Vagina (tissue), 2 donors: Measurements from ENCODE around the gene SOCS2. TPM values are rescaled to one million over a fixed set of nuclear protein-coding genes. Genes with fewer than 3 reads are reported as not detected.

Experiments used
- DNase-seq, 2 donors: peaks; one replicate each; pipeline ENCODE4 v3.0.0-alpha.2; 2017; ENCODE audit errors: extremely low spot score in 2 of 2
- H3K27ac ChIP-seq: fragments of 200-600 bp; sonication (generic); one replicate; pipeline ENCODE4 v1.5.1; 2019
- H3K27me3 ChIP-seq: fragments of 200-600 bp; sonication (generic); one replicate; pipeline ENCODE4 v1.5.1; 2019
- H3K36me3 ChIP-seq, 2 donors: fragments of 200-600 bp; sonication (generic); one replicate each; pipeline ENCODE4 v1.5.1; 2017 to 2019
- H3K4me1 ChIP-seq: fragments of 200-600 bp; sonication (generic); one replicate; pipeline ENCODE4 v1.5.1; 2019
- H3K4me3 ChIP-seq, 2 donors: fragments of 200-600 bp; sonication (generic); 1 replicate in 1 of 2; 2 replicates in 1 of 2; pipeline ENCODE4 v1.5.1; 2016 to 2019
- H3K9me3 ChIP-seq: fragments of 200-600 bp; sonication (generic); one replicate; pipeline ENCODE4 v1.5.1; 2019
- CTCF ChIP-seq, 3 experiments: fragments of 450-650 bp in 2 of 3; fragments of 200-600 bp in 1 of 3; sonication (generic) in 1 of 3; IDR thresholded peaks; one replicate each; pipeline ENCODE4 v1.5.1; 2017 to 2019; ENCODE audit warnings: antibody characterized with exemption in 3 of 3, mild to moderate bottlenecking in 2 of 3, moderate library complexity in 2 of 3
- POLR2A ChIP-seq, 2 donors: fragments of 450-650 bp; IDR thresholded peaks; one replicate each; pipeline ENCODE4 v1.6.1; 2017; ENCODE audit warnings: antibody characterized with exemption in 2 of 2, mild to moderate bottlenecking in 2 of 2, moderate library complexity in 2 of 2
- POLR2AphosphoS5 ChIP-seq, 2 donors: sonication (generic); formaldehyde crosslinking; IDR thresholded peaks; one replicate each; pipeline ENCODE4 v1.9.0; 2017; ENCODE audit warnings: antibody characterized with exemption in 2 of 2, mild to moderate bottlenecking in 2 of 2, low read depth in 1 of 2; ENCODE audit not compliant: insufficient read depth in 1 of 2
- intact Hi-C: fragments of 100-400 bp; cut with DNase I; formaldehyde crosslinking; loops from one replicate; pipeline ENCODE4 v1.15.1; 2023
- total RNA-seq: library from RNA; depleted of rRNA; stranded (reverse); fragments of >200 nt; gene quantifications from one replicate; pipeline ENCODE4 v1.2.3, GENCODE V29; 2016

The SOCS2 gene
- total RNA-seq, 1 donor from 2014 or later, result 79.3 TPM

- no peak for DNase-seq
- no peaks in the 10 kb centered on the region for H3K4me1 ChIP-seq
- no peak for TF ChIP-seq POLR2A (IDR thresholded peaks at IDR 0.05)
- TF ChIP-seq CTCF (IDR thresholded peaks at IDR 0.05), result no peak
- TF ChIP-seq POLR2AphosphoS5 (IDR thresholded peaks at IDR 0.05; ENCODE audit: insufficient read depth in 1 of 2, low read depth in 1 of 2), result no peak
- no peaks in the 10 kb centered on the region for H3K36me3 ChIP-seq
- no peaks in the 10 kb centered on the region for H3K9me3 ChIP-seq
- H3K27me3 ChIP-seq, result no peaks in the 10 kb centered on the region
- no peak overlapping the region for H3K4me3 ChIP-seq
- intact Hi-C loops, result no loop called here
- no peak overlapping the region for H3K27ac ChIP-seq
These were observed 37.1 kb downstream of the SOCS2 start for GRCh38 chr12:93609281-93610192.

- DNase-seq, result no peak
- TF ChIP-seq CTCF (IDR thresholded peaks at IDR 0.05) (no peak), POLR2AphosphoS5 (IDR thresholded peaks at IDR 0.05; ENCODE audit: insufficient read depth in 1 of 2, low read depth in 1 of 2) (no peak), POLR2A (IDR thresholded peaks at IDR 0.05) (no peak)
- H3K4me1 ChIP-seq, result no peaks in the 10 kb centered on the region
These were observed 40.3 kb downstream of the SOCS2 start for GRCh38 chr12:93612776-93613175.

GRCh38 chr12:93614917-93615596, 42.6 kb downstream of the SOCS2 start:
- DNase-seq, result no peak
- Histone ChIP-seq H3K27ac (no peak overlapping the region), H3K27me3 (no peaks in the 10 kb centered on the region), H3K36me3 (no peaks in the 10 kb centered on the region), H3K4me3 (no peak overlapping the region), H3K9me3 (no peaks in the 10 kb centered on the region), H3K4me1 (no peaks in the 10 kb centered on the region)
- intact Hi-C loops, result no loop called here
- TF ChIP-seq CTCF (IDR thresholded peaks at IDR 0.05), result no peak
- no peak for TF ChIP-seq POLR2AphosphoS5 (IDR thresholded peaks at IDR 0.05; ENCODE audit: insufficient read depth in 1 of 2, low read depth in 1 of 2)
- TF ChIP-seq POLR2A (IDR thresholded peaks at IDR 0.05), result no peak

More at GRCh38 chr12:93612776-93613175, 40.3 kb downstream of the SOCS2 start:
- Histone ChIP-seq H3K36me3 (no peaks in the 10 kb centered on the region), H3K27ac (no peak overlapping the region), H3K27me3 (no peaks in the 10 kb centered on the region), H3K9me3 (no peaks in the 10 kb centered on the region), H3K4me3 (no peak overlapping the region)
- intact Hi-C loops, result no loop called here

GRCh38 chr12:93616584-93617101, 44.2 kb downstream of the SOCS2 start:
- TF ChIP-seq POLR2AphosphoS5 (IDR thresholded peaks at IDR 0.05; ENCODE audit: insufficient read depth in 1 of 2, low read depth in 1 of 2), result no peak
- TF ChIP-seq POLR2A (IDR thresholded peaks at IDR 0.05), result no peak
- TF ChIP-seq CTCF (IDR thresholded peaks at IDR 0.05), result no peak
- intact Hi-C loops, result no loop called here
- no peaks in the 10 kb centered on the region for H3K9me3 ChIP-seq

More at GRCh38 chr12:93616584-93617101, 44.2 kb downstream of the SOCS2 start:
- no peak overlapping the region for H3K27ac ChIP-seq
- DNase-seq, result no peak
- H3K27me3 ChIP-seq, result no peaks in the 10 kb centered on the region
- H3K36me3 ChIP-seq, result no peaks in the 10 kb centered on the region
- H3K4me1 ChIP-seq, result no peaks in the 10 kb centered on the region
- no peak overlapping the region for H3K4me3 ChIP-seq
